OCI-LY1 (cell line): ENCODE data around the gene ACTR5.

ENCODE experiments used
- H2AFZ ChIP-seq: fragments of 200-600 bp; sonication (generic), shearing (Covaris generic); 2 replicates; pipeline ENCODE4 v1.6.0; 2014; ENCODE audit warnings: antibody characterized with exemption, mild to moderate bottlenecking, low read length
- H3F3A ChIP-seq: fragments of 200-600 bp; sonication (generic), shearing (Covaris generic); 2 replicates; pipeline ENCODE4 v1.6.0; 2014; ENCODE audit warnings: mild to moderate bottlenecking, antibody characterized with exemption, low read length, moderate library complexity; ENCODE audit not compliant: insufficient read depth
- H3K27ac ChIP-seq: fragments of 200-600 bp; sonication (generic); 2 replicates; pipeline ENCODE4 v1.5.1; 2014; ENCODE audit warnings: low read length, mixed run types, mild to moderate bottlenecking, low read depth; ENCODE audit not compliant: poor library complexity, severe bottlenecking
- H3K27me3 ChIP-seq: fragments of 200-600 bp; sonication (generic); 2 replicates; pipeline ENCODE4 v1.6.0; 2014; ENCODE audit warnings: antibody characterized with exemption, mild to moderate bottlenecking, low read length, moderate library complexity; ENCODE audit not compliant: insufficient read depth
- H3K36me3 ChIP-seq: fragments of 200-600 bp; sonication (generic); 2 replicates; pipeline ENCODE4 v1.6.1; 2014; ENCODE audit warnings: mild to moderate bottlenecking, antibody characterized with exemption, low read length, moderate library complexity, mixed read lengths; ENCODE audit not compliant: insufficient read depth
- H3K4me1 ChIP-seq: fragments of 200-600 bp; sonication (generic); 2 replicates; pipeline ENCODE4 v1.5.1; 2014; ENCODE audit warnings: mild to moderate bottlenecking, low read length, moderate library complexity; ENCODE audit not compliant: insufficient read depth, severe bottlenecking
- H3K4me2 ChIP-seq: fragments of 200-600 bp; sonication (generic), shearing (Covaris generic); 2 replicates; pipeline ENCODE4 v1.6.1; 2014; ENCODE audit warnings: low read length
- H3K4me3 ChIP-seq: fragments of 200-600 bp; sonication (generic); 2 replicates; pipeline ENCODE4 v1.5.1; 2014; ENCODE audit warnings: low read length, low read depth, mild to moderate bottlenecking, mixed read lengths; ENCODE audit not compliant: poor library complexity, severe bottlenecking
- H3K79me2 ChIP-seq: fragments of 200-600 bp; shearing (Covaris generic); 2 replicates; pipeline ENCODE4 v1.6.1; 2016; ENCODE audit warnings: mixed run types, low read length, mixed read lengths; ENCODE audit not compliant: insufficient read depth
- H3K9ac ChIP-seq: fragments of 200-600 bp; sonication (generic), shearing (Covaris generic); 2 replicates; pipeline ENCODE4 v1.6.1; 2014; ENCODE audit warnings: mild to moderate bottlenecking, low read length, mixed read lengths
- H3K9me2 ChIP-seq: fragments of 200-600 bp; sonication (generic), shearing (Covaris generic); 2 replicates; pipeline ENCODE4 v1.6.1; 2014; ENCODE audit warnings: low read depth, mild to moderate bottlenecking, low read length, mixed read lengths
- H3K9me3 ChIP-seq: fragments of 200-600 bp; shearing (Covaris generic); 2 replicates; pipeline ENCODE4 v1.6.1; 2014; ENCODE audit warnings: low read length, mixed read lengths
- H4K20me1 ChIP-seq: fragments of 200-600 bp; sonication (generic), shearing (Covaris generic); 2 replicates; pipeline ENCODE4 v1.6.0; 2016; ENCODE audit warnings: mild to moderate bottlenecking, low read length; ENCODE audit not compliant: insufficient read depth
- EZH2 ChIP-seq: fragments of 200-600 bp; sonication (generic), shearing (Covaris generic); IDR thresholded peaks from 2 replicates; pipeline ENCODE4 v1.8.0; 2017; ENCODE audit warnings: borderline replicate concordance, mixed run types, mild to moderate bottlenecking, antibody characterized with exemption, low read length, moderate library complexity, mixed read lengths
- TF ChIP-seq, protein P1 (sequence below): fragments of 200-600 bp; sonication (generic), shearing (Covaris generic); IDR thresholded peaks from 2 replicates; pipeline ENCODE4 v1.5.1; 2017; ENCODE audit warnings: mild to moderate bottlenecking, antibody characterized with exemption, low read length, moderate library complexity, mixed read lengths

The ACTR5 gene

DNA sequence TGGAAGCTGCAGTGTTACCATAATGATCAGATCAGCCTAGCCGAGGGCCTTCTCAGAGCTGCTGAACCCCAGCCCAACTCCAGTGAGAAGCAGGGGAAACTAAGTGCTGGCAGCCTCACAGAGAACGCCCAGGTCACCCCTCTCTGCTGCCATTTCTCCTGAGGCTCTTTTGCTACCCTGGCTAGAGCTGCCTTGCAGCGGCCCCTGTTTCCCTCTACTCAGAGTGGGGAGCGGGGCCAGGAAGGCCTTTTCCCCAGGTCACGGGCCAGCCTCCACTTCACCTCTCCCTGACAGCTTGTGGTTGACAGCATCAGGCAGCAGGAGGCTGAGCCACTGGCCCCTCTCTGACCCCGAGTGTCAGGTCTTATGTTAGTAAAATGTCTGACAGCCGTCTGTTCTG is 22.7 kb downstream of the ACTR5 start:
- Histone ChIP-seq H3K27ac (no peak overlapping the region), H3K27me3 (no peaks in the 10 kb centered on the region), H3K9me2 (no peaks in the 10 kb centered on the region), H3K79me2 (no peaks in the 10 kb centered on the region), H3K4me2 (no peak overlapping the region), H2AFZ (no peak overlapping the region), H3F3A (no peaks in the 10 kb centered on the region), H3K9me3 (peaks cover 4% of the 10 kb centered on the region; the same call in 1 of the 2 replicates), H3K36me3 (peaks cover 85% of the 10 kb centered on the region), H4K20me1 (no peaks in the 10 kb centered on the region), H3K4me3 (no peak overlapping the region), H3K9ac (no peak overlapping the region), H3K4me1 (no peaks in the 10 kb centered on the region)
- TF ChIP-seq, protein P1, sequence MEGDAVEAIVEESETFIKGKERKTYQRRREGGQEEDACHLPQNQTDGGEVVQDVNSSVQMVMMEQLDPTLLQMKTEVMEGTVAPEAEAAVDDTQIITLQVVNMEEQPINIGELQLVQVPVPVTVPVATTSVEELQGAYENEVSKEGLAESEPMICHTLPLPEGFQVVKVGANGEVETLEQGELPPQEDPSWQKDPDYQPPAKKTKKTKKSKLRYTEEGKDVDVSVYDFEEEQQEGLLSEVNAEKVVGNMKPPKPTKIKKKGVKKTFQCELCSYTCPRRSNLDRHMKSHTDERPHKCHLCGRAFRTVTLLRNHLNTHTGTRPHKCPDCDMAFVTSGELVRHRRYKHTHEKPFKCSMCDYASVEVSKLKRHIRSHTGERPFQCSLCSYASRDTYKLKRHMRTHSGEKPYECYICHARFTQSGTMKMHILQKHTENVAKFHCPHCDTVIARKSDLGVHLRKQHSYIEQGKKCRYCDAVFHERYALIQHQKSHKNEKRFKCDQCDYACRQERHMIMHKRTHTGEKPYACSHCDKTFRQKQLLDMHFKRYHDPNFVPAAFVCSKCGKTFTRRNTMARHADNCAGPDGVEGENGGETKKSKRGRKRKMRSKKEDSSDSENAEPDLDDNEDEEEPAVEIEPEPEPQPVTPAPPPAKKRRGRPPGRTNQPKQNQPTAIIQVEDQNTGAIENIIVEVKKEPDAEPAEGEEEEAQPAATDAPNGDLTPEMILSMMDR: no peak
- no peak for TF ChIP-seq EZH2

DNA sequence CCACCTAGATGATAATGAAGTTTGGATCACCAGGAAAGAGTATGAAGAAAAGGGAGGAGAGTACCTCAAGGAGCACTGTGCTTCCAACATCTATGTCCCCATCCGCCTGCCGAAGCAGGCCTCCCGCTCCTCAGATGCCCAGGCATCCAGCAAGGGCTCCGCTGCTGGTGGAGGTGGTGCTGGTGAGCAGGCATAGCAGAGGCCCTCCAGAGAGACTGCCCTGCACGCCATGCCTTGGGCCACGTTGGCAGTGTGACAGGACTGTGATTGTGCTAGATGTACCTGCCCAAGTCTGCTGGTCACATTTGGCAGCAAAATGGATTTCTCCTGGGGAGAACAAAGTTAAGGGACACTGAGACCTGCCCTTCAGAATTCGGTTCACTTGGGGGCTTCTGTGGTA is 23.4 kb downstream of the ACTR5 start:
- Histone ChIP-seq H3K4me1 (no peaks in the 10 kb centered on the region), H3K79me2 (no peaks in the 10 kb centered on the region), H3K36me3 (peaks cover 85% of the 10 kb centered on the region), H3K27ac (no peak overlapping the region), H3F3A (no peaks in the 10 kb centered on the region), H3K9me2 (no peaks in the 10 kb centered on the region), H3K9ac (no peak overlapping the region), H3K4me3 (no peak overlapping the region), H2AFZ (no peak overlapping the region), H3K27me3 (no peaks in the 10 kb centered on the region), H3K4me2 (no peak overlapping the region), H3K9me3 (peaks cover 4% of the 10 kb centered on the region; the same call in 1 of the 2 replicates), H4K20me1 (no peaks in the 10 kb centered on the region)
- TF ChIP-seq EZH2: no peak

DNA sequence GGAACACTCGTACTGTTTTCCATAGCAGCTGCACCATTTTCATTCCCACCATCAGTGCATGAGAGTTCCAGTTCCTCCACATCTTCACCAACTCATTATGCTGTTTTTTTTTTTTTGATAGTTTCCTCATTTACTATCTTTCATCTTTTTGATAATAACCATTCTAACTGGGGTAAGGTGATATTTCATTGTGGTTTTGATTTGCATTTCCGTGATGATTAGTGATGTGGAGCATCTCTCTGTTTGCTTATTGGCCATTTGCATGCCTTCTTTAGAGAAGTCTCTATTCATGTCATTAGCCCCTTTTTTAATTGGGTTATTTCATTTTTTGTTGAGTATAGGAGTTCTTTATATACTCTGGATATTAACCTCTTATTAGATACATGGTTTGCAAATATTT is 25.9 kb downstream of the ACTR5 start:
- Histone ChIP-seq H3K9me3 (peaks cover 4% of the 10 kb centered on the region; the same call in 1 of the 2 replicates), H3K4me3 (no peak overlapping the region)
- TF ChIP-seq EZH2: no peak
- TF ChIP-seq, protein P1: no peak

DNA sequence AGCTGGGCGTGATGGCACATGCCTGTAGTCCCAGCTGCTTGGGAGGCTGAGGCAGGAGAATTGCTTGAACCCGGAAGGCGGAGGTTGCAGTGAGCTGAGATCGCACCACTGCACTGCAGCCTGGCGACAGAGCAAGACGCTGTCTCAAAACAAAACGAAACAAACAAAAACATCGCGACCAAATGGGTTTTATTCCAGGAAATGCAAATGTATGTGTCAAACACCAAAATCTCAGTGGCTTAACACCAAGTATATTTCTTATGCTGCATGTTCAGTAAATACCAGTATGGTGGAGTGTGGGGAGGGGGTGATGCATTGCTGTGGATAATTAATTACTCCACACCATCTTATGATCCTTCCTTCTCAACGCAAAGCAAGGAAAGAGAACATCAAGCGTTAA is 28.1 kb downstream of the ACTR5 start:
- no peak overlapping the region for H3K4me2 ChIP-seq
- no peak overlapping the region for H3K27ac ChIP-seq
- H3K36me3 ChIP-seq: peaks cover 46% of the 10 kb centered on the region
- no peaks in the 10 kb centered on the region for H3K9me2 ChIP-seq
- no peaks in the 10 kb centered on the region for H3K27me3 ChIP-seq
- H3K9ac ChIP-seq: no peak overlapping the region
- H3K4me3 ChIP-seq: no peak overlapping the region
- no peaks in the 10 kb centered on the region for H3K79me2 ChIP-seq
- H4K20me1 ChIP-seq: no peaks in the 10 kb centered on the region
- H3K9me3 ChIP-seq: peaks cover 4% of the 10 kb centered on the region; the same call in 1 of the 2 replicates
- no peak overlapping the region for H2AFZ ChIP-seq
- H3F3A ChIP-seq: no peaks in the 10 kb centered on the region
- no peak for TF ChIP-seq EZH2
- TF ChIP-seq, protein P1: no peak
- peaks cover 5% of the 10 kb centered on the region for H3K4me1 ChIP-seq

More for the DNA sequence above, 25.9 kb downstream of the ACTR5 start:
- Histone ChIP-seq H3K27ac (no peak overlapping the region), H4K20me1 (no peaks in the 10 kb centered on the region), H3K4me1 (no peaks in the 10 kb centered on the region), H2AFZ (no peak overlapping the region), H3K9me2 (no peaks in the 10 kb centered on the region), H3K9ac (no peak overlapping the region), H3K36me3 (peaks cover 67% of the 10 kb centered on the region), H3K79me2 (no peaks in the 10 kb centered on the region), H3F3A (no peaks in the 10 kb centered on the region), H3K4me2 (no peak overlapping the region), H3K27me3 (no peaks in the 10 kb centered on the region)
